K562 (cell line): ENCODE data around the gene PCNX2. TPM values are rescaled to one million over a fixed set of nuclear protein-coding genes. Genes with fewer than 3 reads are reported as not detected.

ENCODE experiments used
- ATAC-seq: fragments of 200-7000 bp; cut with Tn5 transposase; 3 replicates; pipeline ENCODE4 v1.9.1; 2020; ENCODE audit warnings: moderate library complexity
- BruUV-seq: library from RNA; stranded (reverse); fragments of 400-500 nt; replicated peaks from 2 replicates; lab custom pipeline; 2021; lab: Mats Ljungman, UMichigan
- CTCF ChIA-PET: fragments of 300-600 bp; formaldehyde crosslinking; extraction: SDS; loops from one replicate; lab custom pipeline; 2021; ENCODE audit warnings: low intra/inter-chr PET ratio; lab: Yijun Ruan, JAX
- POLR2A ChIA-PET: fragments of 300-600, 350-650 bp; sonication (Branson Sonifier 250); formaldehyde crosslinking; extraction: SDS; loops from one replicate; lab custom pipeline; 2021; ENCODE audit warnings: antibody characterized with exemption, inconsistent platforms; lab: Yijun Ruan, JAX
- DNase-seq, 4 experiments: peaks; one replicate each; pipeline versions ENCODE4 v3.0.0 to v3.0.0-alpha.2; 2011 to 2018; ENCODE audit warnings: low spot score in 3 of 4, mixed read lengths in 3 of 4; ENCODE audit errors: extremely low read depth in 1 of 4
- FAIRE-seq: peaks from 2 replicates; lab custom pipeline; 2011; peaks lifted over from hg19 to GRCh38; lab: Jason Lieb, UNC
- H2AFZ ChIP-seq: 2 replicates; pipeline ENCODE4 v1.6.0; 2011; ENCODE audit warnings: low read depth, low read length, control low read depth, inconsistent platforms
- H3K27ac ChIP-seq: fragments of 200-600 bp; 3 replicates; pipeline ENCODE4 v1.8.0; 2011; ENCODE audit warnings: low read depth, mild to moderate bottlenecking, control low read depth, inconsistent platforms, low read length, moderate library complexity, mixed read lengths; ENCODE audit errors: extremely low read depth
- H3K27me3 ChIP-seq, 2 experiments: fragments of 300-600 bp in 1 of 2; 2 replicates in 1 of 2; 3 replicates in 1 of 2; pipeline versions ENCODE4 v1.6.0 to v1.8.0; 2011; ENCODE audit warnings: inconsistent platforms in 2 of 2, low read length in 2 of 2, mild to moderate bottlenecking in 1 of 2, mixed read lengths in 1 of 2, moderate library complexity in 1 of 2; ENCODE audit not compliant: control insufficient read depth in 2 of 2, insufficient read depth in 2 of 2
- H3K36me3 ChIP-seq: fragments of 300-600 bp; 3 replicates; pipeline ENCODE4 v1.8.0; 2011; ENCODE audit warnings: mild to moderate bottlenecking, low read length, inconsistent platforms; ENCODE audit not compliant: control insufficient read depth, insufficient read depth
- H3K4me1 ChIP-seq, 2 experiments: fragments of 200-600 bp in 1 of 2; replicated peaks in 1 of 2; 2 replicates in 1 of 2; 3 replicates in 1 of 2; pipeline versions ENCODE4 v1.5.1 to v1.8.0; 2011; ENCODE audit warnings: inconsistent platforms in 2 of 2, low read length in 2 of 2, mild to moderate bottlenecking in 1 of 2, mixed read lengths in 1 of 2, moderate library complexity in 1 of 2; ENCODE audit not compliant: control insufficient read depth in 2 of 2, insufficient read depth in 2 of 2
- H3K4me2 ChIP-seq: 2 replicates; pipeline ENCODE4 v1.6.1; 2011; ENCODE audit warnings: low read length, control low read depth, inconsistent platforms, mixed read lengths; ENCODE audit not compliant: insufficient read depth
- H3K4me3 ChIP-seq: fragments of 200-600 bp; sonication (generic), shearing (Covaris generic); 2 replicates; pipeline ENCODE4 v1.5.1; 2016; ENCODE audit warnings: control low read depth, inconsistent platforms
- H3K79me2 ChIP-seq: fragments of 200-600 bp; 3 replicates; pipeline ENCODE4 v1.8.0; 2011; ENCODE audit warnings: low read length, inconsistent platforms; ENCODE audit not compliant: control insufficient read depth, insufficient read depth
- H3K9ac ChIP-seq, 2 experiments: 2 replicates each; pipeline versions ENCODE4 v1.6.0 to v1.6.1; 2011; ENCODE audit warnings: low read depth in 2 of 2, low read length in 2 of 2, control low read depth in 1 of 2, inconsistent platforms in 1 of 2, mild to moderate bottlenecking in 1 of 2, mixed read lengths in 1 of 2; ENCODE audit not compliant: insufficient read depth in 1 of 2
- H3K9me1 ChIP-seq: one replicate; pipeline ENCODE4 v1.6.0; 2011; ENCODE audit warnings: inconsistent platforms, mild to moderate bottlenecking, low read length, moderate library complexity; ENCODE audit not compliant: control insufficient read depth, insufficient read depth
- H3K9me3 ChIP-seq: replicated peaks from 2 replicates; pipeline ENCODE4 v1.5.1; 2011; ENCODE audit warnings: low read depth, low read length, inconsistent platforms; ENCODE audit not compliant: control insufficient read depth, insufficient read depth
- H4K20me1 ChIP-seq: replicated peaks from 2 replicates; pipeline ENCODE4 v1.6.1; 2011; ENCODE audit warnings: low read length, inconsistent platforms, mixed read lengths; ENCODE audit not compliant: control insufficient read depth, insufficient read depth
- KLF6 ChIP-seq: fragments of 250-450 bp; sonication (Bioruptor Pico); IDR thresholded peaks from 2 replicates; pipeline ENCODE4 v1.4.0; 2020; ENCODE audit warnings: mild to moderate bottlenecking, moderate library complexity, borderline replicate concordance
- NONO ChIP-seq, 2 experiments: fragments of 200-400 bp in 1 of 2; fragments of 450-650 bp in 1 of 2; formaldehyde crosslinking in 1 of 2; IDR thresholded peaks; 2 replicates each; pipeline ENCODE4 v1.6.1; 2017; ENCODE audit warnings: low read depth in 2 of 2, mild to moderate bottlenecking in 2 of 2, moderate library complexity in 2 of 2, low read length in 1 of 2
- SAFB ChIP-seq: fragments of 200-400 bp; formaldehyde crosslinking; IDR thresholded peaks from 2 replicates; pipeline ENCODE4 v1.6.1; 2017; ENCODE audit warnings: low read depth, low read length, borderline replicate concordance
- SMAD4 ChIP-seq: fragments of 250-450 bp; sonication (Bioruptor Pico); conservative IDR thresholded peaks from 2 replicates; pipeline ENCODE4 v1.8.0; 2021; ENCODE audit warnings: inconsistent platforms, mild to moderate bottlenecking, moderate library complexity
- TAF9B ChIP-seq: fragments of 450-650 bp; IDR thresholded peaks from 2 replicates; pipeline ENCODE4 v1.6.1; 2018; ENCODE audit warnings: mild to moderate bottlenecking; ENCODE audit not compliant: partially characterized antibody
- TBL1XR1 ChIP-seq, 2 experiments: IDR thresholded peaks; 2 replicates each; pipeline ENCODE4 v1.6.1; 2012; ENCODE audit warnings: improper control_type of control experiment in 2 of 2, low read length in 2 of 2, mild to moderate bottlenecking in 1 of 2
- ZBTB17 ChIP-seq: fragments of 450-650 bp; formaldehyde crosslinking; IDR thresholded peaks from 2 replicates; pipeline ENCODE4 v1.4.0; 2020; ENCODE audit warnings: mild to moderate bottlenecking
- ZBTB8A ChIP-seq: fragments of 450-650 bp; IDR thresholded peaks from 2 replicates; pipeline ENCODE4 v1.6.1; 2018; ENCODE audit warnings: mild to moderate bottlenecking, moderate library complexity; ENCODE audit not compliant: partially characterized antibody
- ZNF780A ChIP-seq: fragments of 250-450 bp; sonication (Bioruptor Pico); IDR thresholded peaks from 2 replicates; pipeline ENCODE4 v1.5.0; 2021; ENCODE audit warnings: mild to moderate bottlenecking
- WGBS: fragments of 100-300 bp; shearing (Covaris generic); methylation state at CpG from one replicate; pipeline ENCODE4 v1.1.6; 2016; ENCODE audit warnings: low coverage, mixed read lengths; ENCODE audit not compliant: insufficient coverage; ENCODE audit errors: missing lambda C conversion rate; 5-methylcytosine and 5-hydroxymethylcytosine counted together
- in situ Hi-C: fragments of 300-500 bp; cut with MboI; formaldehyde crosslinking; loops from 4 replicates; pipeline ENCODE4 v1.15.0; 2018; ENCODE audit warnings: inconsistent platforms, mixed read lengths
- intact Hi-C: fragments of 100-400 bp; cut with micrococcal nuclease; formaldehyde crosslinking; loops from 2 replicates; pipeline ENCODE4 v1.14.2; 2022
- polyA plus RNA-seq, 8 experiments: library from polyadenylated mRNA; depleted of rRNA in 4 of 8; stranded (reverse) in 5 of 8; unstranded in 3 of 8; fragments of >200 nt; fragmentation: Nextera tagmentation in 2 of 8; fragmentation: Illumina TruSeq in 1 of 8; extraction: Ambion mirVana in 2 of 8; extraction: Trizol in 1 of 8; gene quantifications; 2 replicates each; pipeline versions ENCODE4 v1.2.1 to v1.2.3, GENCODE V29; 2011 to 2014; ENCODE audit warnings: inconsistent platforms in 1 of 8, missing spikeins in 1 of 8
- total RNA-seq, 7 experiments: library from RNA; depleted of rRNA in 6 of 7; stranded (reverse); fragments of >200 nt in 6 of 7; fragmentation: Illumina TruSeq in 2 of 7; extraction: Trizol in 2 of 7; gene quantifications; 2 replicates each; pipeline versions ENCODE4 v1.2.1 to v1.2.3, GENCODE V29; 2011 to 2021; ENCODE audit warnings: low replicate concordance in 1 of 7
- TF ChIP-seq, protein P1 (sequence below): IDR thresholded peaks from 2 replicates; pipeline ENCODE4 v1.6.1; 2016; ENCODE audit warnings: missing genetic modification characterization, missing compliant biosample characterization
- TF ChIP-seq, protein P2 (sequence below): fragments of 450-650 bp; IDR thresholded peaks from 2 replicates; pipeline ENCODE4 v1.6.1; 2017; ENCODE audit warnings: antibody characterized with exemption, mild to moderate bottlenecking
- TF ChIP-seq, protein P3 (sequence below): fragments of 250-450 bp; sonication (Bioruptor Pico); IDR thresholded peaks from 2 replicates; pipeline ENCODE4 v1.5.0; 2022; ENCODE audit warnings: mild to moderate bottlenecking
- TF ChIP-seq, protein P4 (sequence below): fragments of 450-650 bp; IDR thresholded peaks from 2 replicates; pipeline ENCODE4 v1.6.1; 2016; ENCODE audit warnings: mild to moderate bottlenecking

Gene PCNX2
- total and polyA plus RNA-seq, 9 of the 15 experiments (the other 6 are each of a cell fraction or from before 2014, with no cell fraction given) = 0.07 to 0.33 TPM; not detected in 7

DNA sequence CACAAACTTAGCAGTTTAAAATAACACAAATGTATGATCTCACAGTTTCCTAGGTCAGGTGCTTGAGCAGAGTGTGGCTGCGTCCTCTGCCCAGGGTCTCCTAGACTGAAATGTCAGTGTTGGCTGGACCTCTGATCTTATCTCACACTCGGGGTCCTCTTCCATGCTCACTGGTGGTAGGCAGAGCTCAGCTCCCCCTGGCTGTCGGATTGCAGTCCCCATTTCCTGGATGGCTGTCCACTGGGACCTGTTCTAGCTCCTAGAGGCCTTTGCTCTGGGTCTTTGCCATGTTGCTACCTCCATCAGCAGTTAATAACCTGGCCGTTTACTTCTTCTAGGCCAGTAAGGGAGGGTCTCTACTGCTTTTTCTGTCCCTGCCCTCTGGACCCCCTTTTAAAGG is 107.5 kb downstream of the PCNX2 start:
- BruUV-seq = no TSS peak
- ChIA-PET CTCF (no interaction called here), POLR2A (no interaction called here)
- Histone ChIP-seq H3K27ac (no peak overlapping the region), H3K4me2 (no peak overlapping the region), H4K20me1 (no peaks in the 10 kb centered on the region), H3K4me3 (no peak overlapping the region), H3K79me2 (no peaks in the 10 kb centered on the region), H3K36me3 (no peaks in the 10 kb centered on the region), H3K4me1 (no peaks in the 10 kb centered on the region), H3K9ac (no peak overlapping the region), H2AFZ (no peak overlapping the region), H3K27me3 (no peaks in the 10 kb centered on the region), H3K9me3 (no peaks in the 10 kb centered on the region), H3K9me1 (no peaks in the 10 kb centered on the region)
- no peak for DNase-seq
- ATAC-seq = no peak
- peak; percentile 32 for FAIRE-seq
- intact Hi-C loops = no loop called here
- TF ChIP-seq, protein P1, sequence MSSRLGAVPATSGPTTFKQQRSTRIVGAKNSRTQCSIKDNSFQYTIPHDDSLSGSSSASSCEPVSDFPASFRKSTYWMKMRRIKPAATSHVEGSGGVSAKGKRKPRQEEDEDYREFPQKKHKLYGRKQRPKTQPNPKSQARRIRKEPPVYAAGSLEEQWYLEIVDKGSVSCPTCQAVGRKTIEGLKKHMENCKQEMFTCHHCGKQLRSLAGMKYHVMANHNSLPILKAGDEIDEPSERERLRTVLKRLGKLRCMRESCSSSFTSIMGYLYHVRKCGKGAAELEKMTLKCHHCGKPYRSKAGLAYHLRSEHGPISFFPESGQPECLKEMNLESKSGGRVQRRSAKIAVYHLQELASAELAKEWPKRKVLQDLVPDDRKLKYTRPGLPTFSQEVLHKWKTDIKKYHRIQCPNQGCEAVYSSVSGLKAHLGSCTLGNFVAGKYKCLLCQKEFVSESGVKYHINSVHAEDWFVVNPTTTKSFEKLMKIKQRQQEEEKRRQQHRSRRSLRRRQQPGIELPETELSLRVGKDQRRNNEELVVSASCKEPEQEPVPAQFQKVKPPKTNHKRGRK (tag) = no peak
- TF ChIP-seq NONO (IDR thresholded peaks at IDR 0.05; ENCODE audit: low read depth in 2 of 2, low read length in 1 of 2) = no peak
- no peak for TF ChIP-seq ZBTB8A
- TF ChIP-seq SAFB = no peak
- TF ChIP-seq, protein P2, sequence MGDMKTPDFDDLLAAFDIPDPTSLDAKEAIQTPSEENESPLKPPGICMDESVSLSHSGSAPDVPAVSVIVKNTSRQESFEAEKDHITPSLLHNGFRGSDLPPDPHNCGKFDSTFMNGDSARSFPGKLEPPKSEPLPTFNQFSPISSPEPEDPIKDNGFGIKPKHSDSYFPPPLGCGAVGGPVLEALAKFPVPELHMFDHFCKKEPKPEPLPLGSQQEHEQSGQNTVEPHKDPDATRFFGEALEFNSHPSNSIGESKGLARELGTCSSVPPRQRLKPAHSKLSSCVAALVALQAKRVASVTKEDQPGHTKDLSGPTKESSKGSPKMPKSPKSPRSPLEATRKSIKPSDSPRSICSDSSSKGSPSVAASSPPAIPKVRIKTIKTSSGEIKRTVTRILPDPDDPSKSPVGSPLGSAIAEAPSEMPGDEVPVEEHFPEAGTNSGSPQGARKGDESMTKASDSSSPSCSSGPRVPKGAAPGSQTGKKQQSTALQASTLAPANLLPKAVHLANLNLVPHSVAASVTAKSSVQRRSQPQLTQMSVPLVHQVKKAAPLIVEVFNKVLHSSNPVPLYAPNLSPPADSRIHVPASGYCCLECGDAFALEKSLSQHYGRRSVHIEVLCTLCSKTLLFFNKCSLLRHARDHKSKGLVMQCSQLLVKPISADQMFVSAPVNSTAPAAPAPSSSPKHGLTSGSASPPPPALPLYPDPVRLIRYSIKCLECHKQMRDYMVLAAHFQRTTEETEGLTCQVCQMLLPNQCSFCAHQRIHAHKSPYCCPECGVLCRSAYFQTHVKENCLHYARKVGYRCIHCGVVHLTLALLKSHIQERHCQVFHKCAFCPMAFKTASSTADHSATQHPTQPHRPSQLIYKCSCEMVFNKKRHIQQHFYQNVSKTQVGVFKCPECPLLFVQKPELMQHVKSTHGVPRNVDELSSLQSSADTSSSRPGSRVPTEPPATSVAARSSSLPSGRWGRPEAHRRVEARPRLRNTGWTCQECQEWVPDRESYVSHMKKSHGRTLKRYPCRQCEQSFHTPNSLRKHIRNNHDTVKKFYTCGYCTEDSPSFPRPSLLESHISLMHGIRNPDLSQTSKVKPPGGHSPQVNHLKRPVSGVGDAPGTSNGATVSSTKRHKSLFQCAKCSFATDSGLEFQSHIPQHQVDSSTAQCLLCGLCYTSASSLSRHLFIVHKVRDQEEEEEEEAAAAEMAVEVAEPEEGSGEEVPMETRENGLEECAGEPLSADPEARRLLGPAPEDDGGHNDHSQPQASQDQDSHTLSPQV = no peak
- no peak for TF ChIP-seq TAF9B
- no peak for TF ChIP-seq ZNF780A (CRISPR knock-in tag)
- TF ChIP-seq KLF6 = no peak
- TF ChIP-seq SMAD4 = no peak
- TF ChIP-seq, protein P3, sequence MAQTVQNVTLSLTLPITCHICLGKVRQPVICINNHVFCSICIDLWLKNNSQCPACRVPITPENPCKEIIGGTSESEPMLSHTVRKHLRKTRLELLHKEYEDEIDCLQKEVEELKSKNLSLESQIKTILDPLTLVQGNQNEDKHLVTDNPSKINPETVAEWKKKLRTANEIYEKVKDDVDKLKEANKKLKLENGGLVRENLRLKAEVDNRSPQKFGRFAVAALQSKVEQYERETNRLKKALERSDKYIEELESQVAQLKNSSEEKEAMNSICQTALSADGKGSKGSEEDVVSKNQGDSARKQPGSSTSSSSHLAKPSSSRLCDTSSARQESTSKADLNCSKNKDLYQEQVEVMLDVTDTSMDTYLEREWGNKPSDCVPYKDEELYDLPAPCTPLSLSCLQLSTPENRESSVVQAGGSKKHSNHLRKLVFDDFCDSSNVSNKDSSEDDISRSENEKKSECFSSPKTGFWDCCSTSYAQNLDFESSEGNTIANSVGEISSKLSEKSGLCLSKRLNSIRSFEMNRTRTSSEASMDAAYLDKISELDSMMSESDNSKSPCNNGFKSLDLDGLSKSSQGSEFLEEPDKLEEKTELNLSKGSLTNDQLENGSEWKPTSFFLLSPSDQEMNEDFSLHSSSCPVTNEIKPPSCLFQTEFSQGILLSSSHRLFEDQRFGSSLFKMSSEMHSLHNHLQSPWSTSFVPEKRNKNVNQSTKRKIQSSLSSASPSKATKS (CRISPR knock-in tag) = no peak
- TF ChIP-seq, protein P4, sequence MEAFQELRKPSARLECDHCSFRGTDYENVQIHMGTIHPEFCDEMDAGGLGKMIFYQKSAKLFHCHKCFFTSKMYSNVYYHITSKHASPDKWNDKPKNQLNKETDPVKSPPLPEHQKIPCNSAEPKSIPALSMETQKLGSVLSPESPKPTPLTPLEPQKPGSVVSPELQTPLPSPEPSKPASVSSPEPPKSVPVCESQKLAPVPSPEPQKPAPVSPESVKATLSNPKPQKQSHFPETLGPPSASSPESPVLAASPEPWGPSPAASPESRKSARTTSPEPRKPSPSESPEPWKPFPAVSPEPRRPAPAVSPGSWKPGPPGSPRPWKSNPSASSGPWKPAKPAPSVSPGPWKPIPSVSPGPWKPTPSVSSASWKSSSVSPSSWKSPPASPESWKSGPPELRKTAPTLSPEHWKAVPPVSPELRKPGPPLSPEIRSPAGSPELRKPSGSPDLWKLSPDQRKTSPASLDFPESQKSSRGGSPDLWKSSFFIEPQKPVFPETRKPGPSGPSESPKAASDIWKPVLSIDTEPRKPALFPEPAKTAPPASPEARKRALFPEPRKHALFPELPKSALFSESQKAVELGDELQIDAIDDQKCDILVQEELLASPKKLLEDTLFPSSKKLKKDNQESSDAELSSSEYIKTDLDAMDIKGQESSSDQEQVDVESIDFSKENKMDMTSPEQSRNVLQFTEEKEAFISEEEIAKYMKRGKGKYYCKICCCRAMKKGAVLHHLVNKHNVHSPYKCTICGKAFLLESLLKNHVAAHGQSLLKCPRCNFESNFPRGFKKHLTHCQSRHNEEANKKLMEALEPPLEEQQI = no peak
- no peak for TF ChIP-seq TBL1XR1 (IDR thresholded peaks at IDR 0.05; ENCODE audit: low read length in 2 of 2)
- no peak for TF ChIP-seq ZBTB17
- in situ Hi-C loops = no loop called here
- WGBS = 0% methylated on average over 4 of the region's 4 CpGs
